ENCODE data around the gene TNKS1BP1.

TNKS1BP1 gene

DNA sequence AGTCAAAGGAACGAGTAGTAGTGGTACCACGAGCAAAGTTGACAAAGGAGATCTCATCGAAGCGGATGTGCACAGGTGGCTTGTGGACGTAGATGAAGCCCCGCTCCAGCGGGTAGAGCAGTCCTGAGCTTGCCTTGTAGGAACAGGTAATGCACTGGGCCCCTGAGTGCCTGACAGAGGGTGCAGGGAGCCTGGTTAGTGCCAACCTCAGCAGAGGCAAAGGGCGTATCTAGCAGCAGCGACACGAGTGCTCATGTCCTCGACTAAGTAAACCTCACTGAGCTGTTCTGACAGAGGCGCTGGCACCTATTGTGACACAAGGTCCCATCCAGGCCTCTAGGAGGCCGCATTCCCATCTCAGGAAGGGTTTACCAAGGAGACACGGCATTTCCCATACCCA lies 7.0 kb upstream of the TNKS1BP1 start:
- DNase-seq (ENCODE audit: low read depth in 1 of 2, low spot score in 1 of 2), result no peak

DNA sequence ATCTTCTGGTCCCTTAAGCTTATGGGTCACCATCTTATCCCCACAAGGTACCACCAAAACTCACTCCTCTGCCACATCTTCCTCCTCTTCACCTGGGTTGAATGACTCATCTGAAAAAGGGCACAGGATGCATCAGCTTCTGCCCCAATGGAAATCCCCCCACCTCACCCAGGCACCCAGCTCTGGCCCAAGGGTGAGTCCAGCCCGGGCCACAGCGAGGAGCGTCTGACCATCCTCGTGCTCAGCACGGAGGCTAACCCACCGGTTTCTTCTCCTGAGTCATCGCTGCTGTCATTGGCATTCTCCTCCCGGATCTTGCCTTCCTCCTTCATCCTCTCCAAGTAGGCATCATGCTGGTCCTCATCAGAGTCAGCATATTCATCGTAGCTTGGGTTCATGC lies 5.3 kb upstream of the TNKS1BP1 start:
- DNase-seq (ENCODE audit: low read depth in 1 of 2, low spot score in 1 of 2), result no peak

DNA sequence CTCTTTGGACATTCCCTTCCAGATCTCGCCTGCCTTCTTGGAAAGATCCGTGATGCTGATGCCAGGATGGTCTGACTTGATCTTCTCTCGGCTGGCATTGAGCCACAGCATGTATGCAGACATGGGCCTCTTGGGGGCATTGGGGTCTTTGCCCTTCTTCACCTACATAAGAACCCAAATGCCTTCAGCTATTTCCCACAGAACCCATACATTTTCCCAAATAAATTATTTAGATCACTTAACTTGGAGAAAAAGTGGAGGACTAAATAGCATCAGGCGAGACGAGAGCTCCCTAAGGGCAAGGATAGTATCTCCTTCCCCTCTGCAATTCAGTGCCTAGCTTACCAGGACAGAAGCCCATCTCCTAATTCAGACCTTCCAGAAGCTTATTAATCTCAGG lies 3.0 kb upstream of the TNKS1BP1 start:
- no peak for DNase-seq (ENCODE audit: low read depth in 1 of 2, low spot score in 1 of 2)

DNA sequence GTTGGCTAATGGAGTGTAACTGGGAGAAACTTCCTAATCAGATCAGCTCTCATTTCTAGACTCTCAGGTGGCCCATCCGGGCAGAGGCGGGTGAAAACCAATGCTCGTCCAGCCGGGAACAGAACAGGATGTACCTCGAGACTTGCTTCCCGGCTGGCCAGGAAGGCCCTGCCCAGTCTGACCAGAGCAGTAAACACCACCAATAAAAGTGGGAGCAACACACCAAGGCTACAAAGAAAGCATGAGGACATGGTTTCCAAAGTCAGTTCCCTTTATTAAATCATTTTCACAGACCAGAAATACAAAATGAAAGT lies 940 bp upstream of the TNKS1BP1 start:
- DNase-seq (ENCODE audit: low read depth in 1 of 2, low spot score in 1 of 2), result no peak

DNA sequence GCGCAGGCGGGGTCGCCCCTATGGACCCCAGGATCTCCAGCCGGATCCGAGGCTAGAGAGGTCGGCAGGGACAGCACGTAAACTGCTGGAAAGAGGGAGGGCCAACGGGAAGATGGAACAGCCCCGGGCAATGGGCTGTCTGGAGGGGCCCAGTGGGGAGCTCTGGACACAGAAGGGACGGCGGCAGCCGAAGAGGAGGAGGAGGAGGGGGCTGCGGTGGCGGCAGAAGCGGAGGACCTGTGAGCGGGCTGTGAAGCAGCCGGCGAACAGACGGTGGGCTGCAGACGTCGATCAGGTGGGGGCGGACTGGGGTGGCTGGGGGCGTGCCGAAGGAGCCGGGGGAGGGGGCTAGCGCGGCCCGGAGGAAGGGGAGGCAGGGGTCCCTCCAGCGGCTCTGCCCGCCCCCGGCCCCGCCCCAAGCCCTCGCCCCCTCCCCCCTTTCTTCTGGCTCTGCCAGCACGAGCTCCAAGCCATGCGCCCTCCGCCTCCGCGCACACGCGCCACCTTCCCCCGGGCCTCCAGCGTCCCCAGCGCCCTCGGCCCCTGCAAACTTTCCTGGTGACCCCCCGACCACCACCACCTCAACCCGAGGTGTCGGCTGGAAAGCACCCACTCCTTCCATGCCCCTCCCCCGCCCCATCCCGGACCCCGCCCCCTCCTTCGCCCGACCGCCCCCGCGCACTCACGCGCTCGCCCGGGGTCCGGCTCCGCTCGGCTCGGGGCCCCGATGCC lies 432 bp downstream of the TNKS1BP1 start:
- DNase-seq (ENCODE audit: low read depth in 1 of 2, low spot score in 1 of 2), result peak in 1 of 2 donors; percentile 27

DNA sequence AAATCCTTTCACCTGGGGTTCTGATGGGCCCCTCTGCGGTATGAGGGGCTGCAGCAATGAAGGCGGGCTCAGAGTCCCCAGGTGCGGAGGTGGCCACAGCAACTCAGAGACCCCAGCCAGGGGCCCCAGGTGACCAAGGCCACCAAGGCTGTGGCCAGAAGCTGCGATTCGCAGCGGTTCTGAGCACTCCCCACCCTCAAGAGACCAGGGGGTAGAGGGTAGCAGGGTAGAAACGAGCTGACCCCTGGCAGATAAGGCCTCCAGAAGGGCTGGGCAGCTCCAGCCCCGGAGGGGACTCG lies 948 bp downstream of the TNKS1BP1 start:
- no peak for DNase-seq (ENCODE audit: low read depth in 1 of 2, low spot score in 1 of 2)

DNA sequence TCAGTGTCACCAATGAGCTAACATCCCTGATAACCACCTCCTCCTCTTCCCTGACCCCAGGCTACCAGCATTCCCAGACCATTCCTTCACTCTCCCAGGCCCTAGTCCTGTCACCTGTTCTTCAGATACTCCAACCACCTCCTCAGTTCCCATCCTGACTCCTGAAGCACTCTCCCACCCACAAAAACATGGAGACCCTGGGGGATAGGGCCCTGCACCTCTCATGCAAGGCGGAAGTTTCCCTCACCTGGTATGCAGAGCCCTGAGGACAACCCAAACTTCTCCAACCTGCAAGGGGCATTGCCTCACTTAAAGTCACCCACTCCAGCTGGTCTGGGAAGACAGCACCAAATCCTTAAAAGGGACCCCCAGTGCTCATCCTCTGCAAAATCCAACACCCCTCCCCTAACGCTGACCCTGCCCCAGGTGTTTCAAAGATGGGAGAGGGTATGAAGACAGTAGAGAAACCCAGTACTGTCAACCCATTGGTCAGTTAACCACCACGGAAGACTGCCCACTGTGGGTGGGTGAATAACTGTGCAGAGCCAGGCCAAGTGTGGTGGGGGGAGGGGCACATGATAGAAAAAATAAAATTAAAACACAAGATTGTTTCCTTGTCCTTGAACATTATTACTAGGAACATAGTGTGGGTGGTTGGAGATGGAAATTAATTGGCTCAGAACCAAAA lies 1.4 kb downstream of the TNKS1BP1 start:
- DNase-seq (ENCODE audit: low read depth in 1 of 2, low spot score in 1 of 2), result no peak

DNA sequence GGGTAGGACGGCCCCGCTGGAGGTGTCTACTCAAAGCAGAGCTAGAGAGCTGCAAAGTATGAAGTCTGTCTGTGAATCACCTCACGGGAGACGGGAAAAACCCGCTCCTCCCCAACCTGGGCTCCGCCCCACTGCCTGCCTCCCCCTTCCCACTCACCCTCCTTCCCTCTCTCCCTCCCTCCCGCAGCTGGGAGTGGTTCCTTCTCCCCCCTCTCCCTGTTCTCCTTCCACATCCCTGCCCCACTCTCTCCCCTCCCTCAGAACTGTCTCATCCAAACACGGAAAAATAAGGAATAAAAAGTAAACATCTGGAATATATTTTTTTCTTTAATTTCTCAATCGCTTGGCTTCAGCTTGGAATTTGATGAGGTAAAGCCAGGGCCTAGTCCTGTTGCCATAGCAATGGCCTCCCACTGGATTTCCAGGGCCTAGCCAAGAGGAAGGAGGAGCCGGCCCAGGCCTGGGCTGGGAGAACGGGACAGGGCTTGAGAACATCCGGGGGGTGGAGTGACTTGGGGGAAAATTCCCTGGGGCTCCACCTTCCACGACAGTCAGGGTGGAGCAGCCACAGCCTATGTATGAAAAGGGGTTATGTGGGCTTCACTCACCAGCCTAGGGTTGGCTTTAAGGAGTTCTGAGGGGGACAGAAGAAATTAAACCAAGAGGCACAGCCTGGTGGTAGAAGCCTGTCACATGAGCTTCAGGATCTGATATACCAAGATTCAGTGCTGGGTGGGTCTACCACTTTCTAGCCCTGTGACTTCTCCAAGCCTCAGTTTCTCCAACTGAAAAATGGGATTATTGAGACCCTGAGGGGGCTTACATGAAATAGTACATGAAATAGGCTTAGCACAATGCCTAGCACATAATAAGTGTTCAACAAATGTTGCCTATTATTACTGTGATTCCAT lies 2.2 kb downstream of the TNKS1BP1 start:
- no peak for DNase-seq (ENCODE audit: low read depth in 1 of 2, low spot score in 1 of 2)

DNA sequence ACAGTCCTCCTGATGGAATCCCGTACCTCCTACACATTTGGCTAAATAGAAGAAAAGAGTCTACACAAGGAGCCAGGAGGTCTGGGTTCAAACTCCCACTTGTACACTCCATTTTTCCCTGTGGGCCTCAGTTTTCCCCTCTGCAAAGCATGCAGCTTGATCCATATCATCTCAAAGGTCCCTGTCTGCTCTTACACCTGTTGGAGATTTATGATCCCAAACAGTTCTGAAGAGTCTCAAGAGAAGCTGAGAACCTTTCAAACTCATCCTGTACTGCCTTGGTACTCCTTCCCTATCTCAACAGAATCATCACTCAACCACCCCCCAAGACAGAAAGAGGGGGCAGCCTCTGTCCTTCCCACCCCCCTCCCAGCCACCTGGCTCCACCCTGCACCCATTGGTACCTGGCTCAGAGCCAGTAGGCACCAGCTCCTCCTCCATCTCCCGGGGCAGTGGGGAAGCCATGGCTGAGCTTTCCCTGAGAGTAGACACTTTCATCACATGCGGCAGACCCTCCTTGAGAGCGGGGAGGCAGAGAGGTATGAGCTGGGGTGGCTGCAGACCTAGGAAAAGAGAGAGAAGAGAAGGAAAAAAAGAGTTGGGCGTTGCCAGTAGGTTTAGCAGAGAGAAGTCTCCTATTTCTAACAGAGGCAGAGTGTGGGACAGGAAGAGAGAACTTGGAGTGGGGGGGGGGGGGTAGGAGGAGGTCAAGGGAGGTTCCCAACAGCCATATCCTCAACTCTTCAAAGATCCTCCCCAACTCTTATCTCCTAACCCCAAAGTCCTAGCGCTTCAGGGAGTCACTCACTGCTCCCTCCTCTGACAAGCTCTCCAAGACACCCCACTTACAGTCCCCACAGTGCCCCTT lies 3.1 kb downstream of the TNKS1BP1 start:
- DNase-seq (ENCODE audit: low read depth in 1 of 2, low spot score in 1 of 2), result no peak

DNA sequence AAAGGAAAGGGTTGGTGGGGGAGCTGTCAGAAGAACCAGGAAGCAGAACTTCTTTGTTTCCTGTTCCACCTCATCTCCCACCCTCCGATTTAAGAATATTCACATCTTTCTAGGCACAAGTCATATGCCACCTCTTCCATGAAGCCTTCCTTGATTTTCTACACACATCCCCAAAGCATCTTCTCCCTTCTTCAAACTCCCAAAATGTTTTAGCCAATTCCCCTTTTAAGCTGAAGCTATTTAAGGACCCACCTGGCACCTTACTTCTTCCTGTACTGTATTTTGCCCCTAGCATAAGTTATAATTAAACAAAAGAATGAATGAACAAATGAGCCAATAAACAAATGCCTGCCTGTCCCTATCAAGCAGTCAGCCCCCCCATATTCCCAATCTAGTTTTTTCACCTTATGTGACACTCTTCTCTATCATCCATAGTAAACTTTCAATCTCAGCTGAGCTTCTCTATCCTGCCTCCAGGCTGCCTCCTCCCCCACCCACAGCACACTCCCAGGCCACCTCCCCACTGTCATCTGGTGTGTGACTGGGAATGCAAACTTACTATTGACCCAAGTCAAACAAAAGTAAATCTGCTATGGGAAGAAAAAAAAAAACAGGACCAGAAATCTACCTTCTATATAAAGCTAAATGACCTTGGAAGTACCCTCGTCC lies 3.9 kb downstream of the TNKS1BP1 start:
- no peak for DNase-seq (ENCODE audit: low read depth in 1 of 2, low spot score in 1 of 2)

DNA sequence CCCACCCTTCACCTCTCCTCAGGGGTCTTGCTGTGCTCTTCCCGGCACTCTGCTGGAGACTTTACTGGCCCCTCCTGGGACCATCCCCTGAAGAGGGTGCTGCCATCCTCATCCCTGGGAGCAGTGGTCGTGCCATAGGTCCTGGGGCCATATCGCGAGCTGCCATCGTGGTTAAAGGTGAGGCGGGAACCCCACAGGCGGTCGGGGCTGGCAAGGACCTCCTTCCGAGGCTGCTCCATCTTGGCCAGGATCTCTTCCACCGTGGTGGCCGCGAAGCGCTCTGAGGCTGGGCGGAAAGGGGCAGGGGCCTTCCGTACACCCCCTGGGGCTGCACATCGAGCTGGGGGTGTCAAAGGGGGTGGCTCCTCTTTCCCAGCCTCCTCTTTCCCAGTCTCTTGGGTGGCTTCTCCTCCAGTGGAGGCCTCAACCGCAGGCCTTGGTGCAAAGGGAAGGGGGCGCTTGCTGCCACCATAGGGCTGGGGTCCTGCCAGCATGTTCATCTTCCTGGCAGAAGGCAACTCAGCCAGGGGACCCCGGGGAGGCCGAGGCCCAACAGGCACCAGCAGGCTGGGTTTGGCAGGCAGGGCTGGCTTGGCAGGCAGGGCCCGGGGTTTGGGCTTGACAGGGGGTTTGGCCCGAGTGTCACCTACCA lies 4.6 kb downstream of the TNKS1BP1 start:
- DNase-seq (ENCODE audit: low read depth in 1 of 2, low spot score in 1 of 2), result no peak

DNA sequence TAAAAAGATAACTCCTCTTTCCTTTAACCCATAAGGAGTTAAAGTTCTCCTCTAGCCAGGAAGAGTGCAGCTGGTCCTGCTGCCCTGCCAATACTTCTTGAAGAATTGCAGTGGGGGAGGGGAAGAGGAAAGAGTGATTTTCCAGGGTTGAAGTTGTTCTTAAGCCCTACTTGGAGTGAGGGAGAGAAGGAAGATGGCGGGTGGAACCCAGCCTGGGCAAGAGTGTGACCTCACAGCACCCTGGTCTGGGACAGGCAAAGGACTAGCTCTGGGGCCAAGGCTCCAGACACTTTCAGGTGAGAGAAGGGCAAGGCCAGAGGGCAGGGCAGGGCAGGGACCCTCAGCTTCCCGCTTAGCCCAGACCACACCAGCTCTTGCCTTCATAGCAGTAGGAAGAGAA lies 6.6 kb downstream of the TNKS1BP1 start:
- DNase-seq (ENCODE audit: low read depth in 1 of 2, low spot score in 1 of 2), result no peak

DNA sequence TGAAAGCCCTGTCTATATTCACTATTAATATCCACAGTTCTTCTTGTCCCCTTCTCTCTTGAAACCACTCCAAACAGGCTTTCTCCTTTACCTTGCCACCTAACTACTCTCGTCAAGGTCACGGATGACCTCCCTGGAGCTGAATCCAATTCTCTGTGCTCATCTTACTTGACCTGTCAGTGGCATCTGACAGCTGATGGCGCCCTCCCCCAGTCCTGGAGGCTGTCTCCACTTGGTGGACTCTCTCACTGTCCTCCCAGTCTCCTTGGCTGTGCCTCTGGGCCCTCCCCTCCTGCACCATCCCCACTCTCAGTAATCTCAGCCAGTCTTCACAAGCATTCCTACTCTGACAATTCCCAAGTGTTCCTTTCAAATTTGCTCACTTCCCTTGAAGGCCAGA lies 8.7 kb downstream of the TNKS1BP1 start:
- no peak for DNase-seq (ENCODE audit: low read depth in 1 of 2, low spot score in 1 of 2)

DNA sequence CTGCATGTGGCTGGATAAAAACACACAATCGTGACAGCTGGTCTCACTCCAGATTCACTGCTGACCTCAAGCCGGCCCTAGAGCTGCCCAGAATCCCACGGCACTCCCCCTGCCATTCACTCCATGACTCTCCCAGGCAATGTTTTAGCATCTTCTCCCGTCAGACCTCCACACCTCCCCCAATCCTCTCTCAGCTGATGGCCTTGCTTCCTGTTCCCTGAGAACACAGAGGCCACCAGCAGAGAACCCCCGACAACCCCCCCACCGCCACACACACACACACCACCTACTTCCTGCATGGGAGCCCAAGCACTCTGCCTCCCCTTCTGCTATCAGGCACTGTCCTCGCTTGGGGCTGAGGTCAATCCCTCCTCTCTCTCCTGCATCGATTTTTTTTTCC lies 9.3 kb downstream of the TNKS1BP1 start:
- no peak for DNase-seq (ENCODE audit: low read depth in 1 of 2, low spot score in 1 of 2)

DNA sequence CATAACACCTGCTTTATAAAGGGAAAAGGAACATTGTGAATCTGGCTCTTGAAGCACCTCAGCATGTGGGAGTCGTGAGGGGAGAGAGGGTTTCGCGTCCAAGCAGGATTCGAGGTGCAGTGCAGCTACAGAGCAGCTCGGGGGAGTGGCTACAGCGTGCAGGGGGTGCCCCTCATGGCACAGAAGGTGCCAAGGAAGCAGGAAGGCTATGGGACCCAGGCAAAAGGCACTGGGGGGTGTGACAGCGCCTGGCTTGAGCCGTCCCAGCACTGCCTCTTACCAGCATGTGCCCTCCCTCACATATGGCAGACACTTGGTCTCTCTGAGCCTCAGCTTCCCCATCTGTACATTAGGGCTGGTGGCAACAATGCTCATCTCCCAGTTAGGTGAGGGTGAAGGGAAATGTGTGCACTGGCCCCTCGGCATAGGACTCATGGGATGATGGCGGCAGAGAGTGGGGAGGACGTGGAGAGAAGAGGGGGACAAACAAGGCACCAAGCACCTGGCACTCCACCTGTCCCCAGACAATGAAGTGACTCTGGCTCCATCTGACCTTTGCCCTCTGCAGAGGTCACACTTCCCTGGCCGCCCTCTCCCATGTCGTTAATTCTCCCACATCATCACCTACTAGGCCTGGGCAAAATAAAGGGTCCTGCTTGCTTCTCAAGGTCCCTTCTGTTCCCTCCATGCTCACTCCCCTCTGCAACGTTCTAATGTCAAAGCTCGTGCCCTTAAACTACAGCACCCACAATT lies 10.4 kb downstream of the TNKS1BP1 start:
- DNase-seq (ENCODE audit: low read depth in 1 of 2, low spot score in 1 of 2), result no peak

DNA sequence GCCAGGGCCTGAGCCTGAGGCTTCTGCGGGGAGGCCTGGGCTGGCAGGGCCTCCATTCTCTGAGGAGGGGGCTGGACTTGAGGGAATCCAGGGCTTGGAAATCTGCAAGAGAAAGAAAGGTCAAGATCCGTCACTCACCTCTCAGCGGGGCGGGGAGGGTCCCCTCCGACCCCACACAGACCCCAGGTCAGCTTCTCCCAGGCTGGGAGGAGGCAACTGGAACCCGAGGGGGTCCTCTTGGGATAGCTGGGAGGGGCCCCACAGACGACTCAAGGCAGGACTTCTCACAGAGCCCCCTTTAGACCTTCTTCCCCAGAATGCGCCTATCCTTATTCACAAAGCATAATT lies 11.0 kb downstream of the TNKS1BP1 start:
- DNase-seq (ENCODE audit: low read depth in 1 of 2, low spot score in 1 of 2), result no peak

DNA sequence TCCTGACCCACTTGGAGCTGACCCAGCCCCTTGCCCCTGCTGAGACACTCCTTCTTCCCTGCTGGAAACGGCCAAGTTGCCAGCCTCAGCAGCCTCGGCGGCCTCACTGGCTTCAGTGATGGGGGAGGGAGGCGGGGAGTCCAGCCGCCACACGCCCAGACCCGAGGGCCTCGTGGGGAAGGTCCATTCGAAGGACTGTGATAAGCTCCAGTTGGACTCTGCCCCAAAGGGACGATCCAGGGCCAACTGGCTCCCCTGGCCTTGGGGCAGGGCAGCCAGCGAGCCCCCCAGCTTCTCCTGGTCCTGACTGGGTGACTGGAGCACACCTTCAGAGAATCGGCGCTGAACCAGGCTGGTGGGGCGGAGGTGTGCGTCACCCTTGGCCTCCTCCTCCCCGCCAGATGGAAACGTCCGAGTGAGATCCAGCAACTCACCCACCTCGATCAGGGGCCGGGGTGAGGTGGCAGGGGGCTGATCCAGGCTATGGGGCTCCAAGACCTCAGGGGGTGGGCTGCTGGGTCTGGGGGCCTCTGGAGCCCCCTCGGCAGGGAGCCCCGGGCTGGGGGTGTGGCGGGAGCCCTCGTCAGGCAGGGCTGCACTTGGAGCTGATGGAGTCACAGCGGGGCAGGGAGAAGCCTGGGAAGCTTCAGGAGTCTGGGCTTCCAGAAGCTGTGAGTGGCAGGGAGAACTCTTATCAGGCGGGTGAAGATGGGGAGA lies 11.5 kb downstream of the TNKS1BP1 start:
- no peak for DNase-seq (ENCODE audit: low read depth in 1 of 2, low spot score in 1 of 2)

DNA sequence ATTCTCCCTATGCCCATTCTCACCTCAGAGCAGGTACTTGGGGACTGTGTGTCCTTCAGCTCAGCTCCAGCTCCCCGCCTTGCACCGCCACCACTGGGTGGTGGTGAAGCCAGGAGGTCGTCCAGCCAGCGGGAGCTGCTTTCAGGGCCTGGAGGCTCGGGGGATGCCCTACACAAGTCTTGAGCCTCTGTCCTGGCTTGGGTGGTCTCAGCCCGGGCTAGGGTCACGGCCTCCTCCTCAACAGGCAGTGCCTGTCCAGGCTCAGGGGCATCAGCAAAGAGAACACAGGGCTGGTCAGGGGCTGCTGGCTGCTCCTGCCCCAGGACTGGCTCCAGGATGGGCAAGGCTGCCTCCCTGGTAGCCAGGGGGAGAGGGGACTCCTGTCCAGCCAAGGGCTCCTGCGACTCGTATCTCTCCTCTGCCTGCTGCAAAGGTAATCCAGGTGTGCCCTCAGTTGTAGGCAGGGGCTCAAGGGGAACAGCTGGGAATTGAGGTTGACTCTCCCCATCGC lies 12.2 kb downstream of the TNKS1BP1 start:
- DNase-seq (ENCODE audit: low read depth in 1 of 2, low spot score in 1 of 2), result no peak
